Esophagus muscularis mucosa (tissue), 4 donors: ENCODE data around the gene LDB3.

Experiments
- CTCF ChIP-seq, 3 experiments: fragments of 200-600 bp in 2 of 3; fragments of 450-650 bp in 1 of 3; sonication (generic) in 2 of 3; IDR thresholded peaks; one replicate each; pipeline ENCODE4 v1.5.1; 2017 to 2019; ENCODE audit warnings: antibody characterized with exemption in 3 of 3, mild to moderate bottlenecking in 2 of 3, moderate library complexity in 1 of 3
- EP300 ChIP-seq: sonication (generic); formaldehyde crosslinking; IDR thresholded peaks from one replicate; pipeline ENCODE4 v1.6.1; 2017; ENCODE audit warnings: antibody characterized with exemption
- POLR2A ChIP-seq: fragments of 450-650 bp; IDR thresholded peaks from one replicate; pipeline ENCODE4 v1.6.1; 2017; ENCODE audit warnings: antibody characterized with exemption, moderate library complexity, mild to moderate bottlenecking, low read depth
- POLR2AphosphoS5 ChIP-seq, 2 donors: sonication (generic); formaldehyde crosslinking; IDR thresholded peaks; one replicate each; pipeline ENCODE4 v1.6.1; 2017; ENCODE audit warnings: antibody characterized with exemption in 2 of 2

- TF ChIP-seq CTCF (IDR thresholded peaks at IDR 0.05) (no peak), EP300 (no peak), POLR2A (no peak), POLR2AphosphoS5 (IDR thresholded peaks at IDR 0.05) (no peak)
Observed at GRCh38 chr10:86642021-86642420, 26.3 kb upstream of the LDB3 start.
